ENCODE data around the gene TMEM95. TPM values are rescaled to one million over a fixed set of nuclear protein-coding genes. Genes with fewer than 3 reads are reported as not detected.
A peak's percentile ranks its signal among the peaks of the same experiment; 100 is the strongest.

TMEM95 gene
- total RNA-seq, 3 donors from 2014 or later = not detected

DNA sequence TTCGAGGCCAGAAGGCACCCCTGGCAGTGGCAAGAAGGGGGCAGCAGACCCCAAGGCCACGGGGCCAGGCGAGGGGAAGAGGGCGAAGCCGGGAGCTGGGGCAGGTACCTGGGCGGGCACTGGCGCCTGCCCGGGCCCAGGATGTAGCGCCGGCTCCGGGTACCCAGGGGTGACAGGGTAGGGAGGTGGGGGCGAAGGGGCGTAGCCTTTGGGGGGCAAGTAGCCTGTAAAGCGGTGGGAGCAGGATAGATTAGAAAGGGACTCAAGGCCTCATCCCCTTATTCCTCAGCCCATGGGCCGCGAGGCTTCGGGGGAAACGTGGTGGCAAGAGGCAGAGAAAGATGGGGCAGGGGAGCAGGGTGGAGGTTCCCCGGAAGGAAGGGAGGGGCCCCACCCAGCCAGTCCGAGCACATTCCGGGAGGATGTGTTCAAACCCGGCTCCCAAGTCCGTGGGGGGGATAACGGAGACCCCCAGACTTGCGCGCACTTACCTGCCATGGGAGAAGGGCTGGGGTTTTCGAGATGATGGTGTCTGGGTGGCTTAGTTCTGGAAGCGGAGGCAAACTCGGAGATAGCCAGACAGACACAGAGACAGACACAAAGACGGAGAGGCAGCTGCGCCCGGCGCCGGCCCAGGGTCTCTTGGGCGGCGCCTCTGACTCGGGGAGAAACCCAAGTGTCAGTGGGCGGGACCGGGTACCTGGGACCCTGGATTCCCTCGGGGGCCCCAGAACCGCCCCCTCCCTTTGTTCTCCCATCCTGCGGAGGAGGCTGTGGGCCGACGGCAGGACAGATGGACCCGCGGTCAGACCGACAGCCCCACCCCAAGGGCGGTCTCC is 38.9 kb downstream of the TMEM95 start:
- TF ChIP-seq POLR2AphosphoS5 (IDR thresholded peaks at IDR 0.05) = no peak
- TF ChIP-seq POLR2A (IDR thresholded peaks at IDR 0.05) = no peak
- no peak for TF ChIP-seq CTCF (IDR thresholded peaks at IDR 0.05)
- Histone ChIP-seq H3K9me3 (no peaks in the 10 kb centered on the region), H3K4me3 (peak overlapping the region; percentile 85 to 90 (median 90)), H3K36me3 (peaks cover 7% of the 10 kb centered on the region), H3K4me1 (peaks cover 0 to 7% of the 10 kb centered on the region in 2 donors), H3K27ac (peak overlapping the region; percentile 89 to 94), H3K27me3 (no peaks in the 10 kb centered on the region)
- DNase-seq (ENCODE audit: low spot score in 2 of 2) = no peak
- intact Hi-C loops (cut with DNase I; ENCODE audit: low total_unique reads) = no loop called here

DNA sequence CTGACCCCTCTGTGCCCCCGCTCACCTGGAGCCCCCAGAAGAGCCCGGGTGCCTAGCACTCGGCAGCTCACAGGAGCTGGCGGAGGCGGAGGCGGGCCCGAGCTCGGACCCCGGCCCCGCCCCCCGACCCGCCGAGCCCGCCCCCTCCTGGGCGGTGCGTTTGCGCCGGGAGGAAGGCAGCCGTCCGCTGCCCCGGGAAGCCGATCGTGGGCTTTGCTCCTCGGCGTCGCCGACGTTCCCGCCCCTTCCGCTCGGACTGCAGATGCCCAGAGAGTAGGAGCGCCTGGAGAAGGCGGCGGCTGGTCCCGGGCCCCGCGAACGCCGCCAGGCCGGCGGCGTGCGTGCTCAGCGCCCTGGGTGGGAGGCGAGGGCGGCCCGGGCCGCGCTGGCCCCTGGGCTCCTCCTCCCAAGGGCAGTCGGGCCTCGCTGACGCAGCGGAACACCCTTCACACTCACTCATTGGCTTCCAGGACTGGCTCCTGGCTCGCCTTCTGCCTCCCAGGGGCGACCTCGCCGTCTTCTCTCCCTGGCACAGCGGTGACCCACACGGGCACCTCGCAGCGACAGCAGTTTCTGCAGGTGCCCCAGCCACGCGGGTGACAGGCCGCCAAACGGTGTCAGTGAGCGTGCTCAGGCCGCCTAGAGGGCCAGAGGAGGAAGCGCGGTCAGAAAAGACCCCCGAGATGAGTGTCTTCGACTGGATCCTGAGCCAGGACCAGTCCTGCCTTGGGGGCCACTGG is 39.7 kb downstream of the TMEM95 start, which contains the start of gene PLSCR3:
TSS of gene PLSCR3 (minus strand) at position 74 of the 740 bp plus-strand sequence. CDS start 415 bp downstream, outside the sequence.
- intact Hi-C loops (cut with DNase I; ENCODE audit: low total_unique reads) = loop anchor here (5.0 kb wide), 1 partner anchor 772 kb away; no protein-coding TSS in a partner anchor
- H3K9me3 ChIP-seq = no peaks in the 10 kb centered on the region
- TF ChIP-seq POLR2A (IDR thresholded peaks at IDR 0.05) (peak; percentile 27), CTCF (IDR thresholded peaks at IDR 0.05) (peak; percentile 55 to 64 (median 56)), POLR2AphosphoS5 (IDR thresholded peaks at IDR 0.05) (peak; percentile 48 to 86 (median 77))
- no peaks in the 10 kb centered on the region for H3K27me3 ChIP-seq
- peaks cover 0 to 7% of the 10 kb centered on the region in 2 donors for H3K4me1 ChIP-seq
- H3K27ac ChIP-seq = peak within 1 kb of the TSS; percentile 89 to 94
- H3K4me3 ChIP-seq = peak within 1 kb of the TSS; percentile 85 to 90 (median 90)
- peak; percentile 79 to 80 for DNase-seq (ENCODE audit: low spot score in 2 of 2)
- no peaks in the 10 kb centered on the region for H3K36me3 ChIP-seq

- Histone ChIP-seq H3K9me3 (no peaks in the 10 kb centered on the region), H3K4me1 (peaks cover 0 to 7% of the 10 kb centered on the region in 2 donors), H3K27ac (no peak overlapping the region), H3K27me3 (no peaks in the 10 kb centered on the region), H3K36me3 (no peaks in the 10 kb centered on the region), H3K4me3 (no peak overlapping the region)
- no peak for TF ChIP-seq POLR2AphosphoS5 (IDR thresholded peaks at IDR 0.05)
- no peak for DNase-seq (ENCODE audit: low spot score in 2 of 2)
- intact Hi-C loops (cut with DNase I; ENCODE audit: low total_unique reads) = loop anchor here (5.0 kb wide), 1 partner anchor 774 kb away; no protein-coding TSS in a partner anchor
Observed at GRCh38 chr17:7396147-7396546, 41.2 kb downstream of the TMEM95 start.

DNA sequence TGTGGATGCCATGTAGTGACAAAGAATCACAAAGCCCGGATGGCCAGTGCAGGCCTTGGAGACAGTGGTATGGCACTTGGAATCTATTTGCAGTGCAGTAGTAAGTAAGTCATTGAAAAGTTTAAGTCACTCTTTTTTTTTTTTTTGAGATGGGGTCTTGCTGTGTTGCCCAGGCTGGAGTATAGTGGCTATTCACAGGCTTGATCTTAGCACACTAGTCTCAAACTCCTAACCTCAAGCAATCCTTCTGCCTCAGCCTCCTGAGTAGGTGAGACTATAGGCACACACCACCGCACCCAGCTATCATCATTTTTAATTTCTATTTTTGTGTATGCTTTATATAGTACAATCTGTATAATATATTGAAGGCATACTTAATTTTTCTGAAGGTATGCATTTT is 43.7 kb downstream of the TMEM95 start:
- H3K4me1 ChIP-seq = peaks cover 0 to 8% of the 10 kb centered on the region in 2 donors
- intact Hi-C loops (cut with DNase I; ENCODE audit: low total_unique reads) = loop anchor here (5.0 kb wide), 1 partner anchor 776 kb away; no protein-coding TSS in a partner anchor
- TF ChIP-seq POLR2A (IDR thresholded peaks at IDR 0.05) (no peak), POLR2AphosphoS5 (IDR thresholded peaks at IDR 0.05) (no peak), CTCF (IDR thresholded peaks at IDR 0.05) (no peak)
- no peaks in the 10 kb centered on the region for H3K27me3 ChIP-seq
- H3K4me3 ChIP-seq = no peak overlapping the region
- H3K36me3 ChIP-seq = no peaks in the 10 kb centered on the region
- no peaks in the 10 kb centered on the region for H3K9me3 ChIP-seq
- H3K27ac ChIP-seq = no peak overlapping the region
- DNase-seq (ENCODE audit: low spot score in 2 of 2) = no peak

DNA sequence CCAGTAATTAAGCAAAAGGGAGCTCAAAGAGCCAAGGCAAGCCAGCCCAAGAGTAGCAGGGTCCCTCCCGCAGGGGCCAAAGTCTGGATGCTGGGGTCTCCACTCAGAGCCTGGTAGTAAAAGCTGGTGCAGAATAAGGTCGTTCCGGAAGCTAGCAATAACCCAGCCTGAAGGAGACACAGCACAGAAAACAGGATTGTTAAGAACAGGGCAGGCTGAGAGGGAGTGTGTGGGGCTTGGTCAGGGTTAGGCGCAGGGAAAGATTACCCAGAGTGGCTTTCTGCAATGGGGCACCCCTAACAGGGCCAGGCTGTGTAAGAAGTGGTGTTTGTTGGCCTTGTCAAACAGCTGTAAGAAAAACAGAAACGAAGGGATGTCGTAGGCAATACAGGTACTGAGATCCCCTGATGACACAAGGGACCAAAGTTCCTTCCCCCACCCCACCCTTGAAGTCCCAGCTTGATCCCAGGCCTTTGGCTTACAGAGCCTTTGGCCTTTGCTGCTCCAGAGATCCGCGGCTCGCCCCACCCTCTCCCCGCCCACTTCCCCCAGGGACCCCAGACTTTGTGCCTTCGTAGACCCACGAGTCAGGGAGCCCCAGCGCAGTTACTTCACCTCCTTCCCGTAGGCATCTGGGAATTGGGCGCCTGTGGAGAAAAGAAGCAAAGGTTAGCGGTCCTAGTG is 48.2 kb downstream of the TMEM95 start:
- intact Hi-C loops (cut with DNase I; ENCODE audit: low total_unique reads) = no loop called here
- Histone ChIP-seq H3K27me3 (no peaks in the 10 kb centered on the region), H3K27ac (peak overlapping the region; percentile 84 to 92), H3K4me3 (peak overlapping the region; percentile 57 to 89 (median 80)), H3K9me3 (no peaks in the 10 kb centered on the region), H3K4me1 (peaks cover 4 to 8% of the 10 kb centered on the region in 2 donors), H3K36me3 (no peaks in the 10 kb centered on the region)
- TF ChIP-seq CTCF (IDR thresholded peaks at IDR 0.05) = no peak
- no peak for TF ChIP-seq POLR2A (IDR thresholded peaks at IDR 0.05)
- no peak for DNase-seq (ENCODE audit: low spot score in 2 of 2)
